Liver (tissue), 9 donors: Measurements from ENCODE around the gene MTM1. TPM values are rescaled to one million over a fixed set of nuclear protein-coding genes. Genes with fewer than 3 reads are reported as not detected.

Experiments
- DNase-seq: peaks from one replicate; pipeline ENCODE4 v3.0.0-alpha.2; 2017; ENCODE audit warnings: low spot score
- H3K27ac ChIP-seq, 2 donors: one replicate each; pipeline ENCODE4 v1.7.0; 2013; ENCODE audit warnings: inconsistent platforms in 2 of 2, low read length in 2 of 2, control low read depth in 1 of 2, low read depth in 1 of 2, mild to moderate bottlenecking in 1 of 2
- H3K27me3 ChIP-seq, 4 donors: one replicate each; pipeline versions ENCODE4 v1.6.1 to v1.7.0; 2013; ENCODE audit warnings: low read length in 3 of 4, inconsistent platforms in 1 of 4, mild to moderate bottlenecking in 1 of 4, moderate library complexity in 1 of 4; ENCODE audit not compliant: control insufficient read depth in 4 of 4, insufficient read depth in 4 of 4
- H3K36me3 ChIP-seq, 4 donors: one replicate each; pipeline versions ENCODE4 v1.6.1 to v1.7.0; 2013; ENCODE audit warnings: low read length in 3 of 4, mild to moderate bottlenecking in 3 of 4, low read depth in 1 of 4, moderate library complexity in 1 of 4; ENCODE audit not compliant: control insufficient read depth in 4 of 4, insufficient read depth in 3 of 4
- H3K4me1 ChIP-seq, 4 donors: one replicate each; pipeline versions ENCODE4 v1.6.1 to v1.7.0; 2013; ENCODE audit warnings: low read length in 3 of 4, mild to moderate bottlenecking in 3 of 4, moderate library complexity in 1 of 4; ENCODE audit not compliant: control insufficient read depth in 4 of 4, insufficient read depth in 4 of 4
- H3K4me3 ChIP-seq, 3 donors: one replicate each; pipeline versions ENCODE4 v1.6.1 to v1.7.0; 2013; ENCODE audit warnings: low read length in 3 of 3, control low read depth in 1 of 3, low read depth in 1 of 3, mild to moderate bottlenecking in 1 of 3
- H3K9ac ChIP-seq, 2 donors: one replicate each; pipeline ENCODE4 v1.7.0; 2013; ENCODE audit warnings: low read length in 2 of 2, mild to moderate bottlenecking in 2 of 2, moderate library complexity in 2 of 2, control low read depth in 1 of 2, low read depth in 1 of 2
- H3K9me3 ChIP-seq, 4 donors: one replicate each; pipeline versions ENCODE4 v1.6.1 to v1.7.0; 2013; ENCODE audit warnings: low read length in 3 of 4; ENCODE audit not compliant: control insufficient read depth in 4 of 4
- ATF3 ChIP-seq: IDR thresholded peaks from 2 replicates; pipeline ENCODE4 v1.6.1; 2016; ENCODE audit warnings: antibody characterized with exemption
- CTCF ChIP-seq: fragments of 150-350 bp; IDR thresholded peaks from 2 replicates; pipeline ENCODE4 v1.5.1; 2017; ENCODE audit warnings: improper control_type of control experiment, low read depth, low read length; ENCODE audit not compliant: missing input control
- EGR1 ChIP-seq, 2 donors: IDR thresholded peaks; 2 replicates each; pipeline ENCODE4 v1.6.1; 2016 to 2018; ENCODE audit warnings: antibody characterized with exemption in 2 of 2, low read depth in 2 of 2
- FOXA1 ChIP-seq: IDR thresholded peaks from 2 replicates; pipeline ENCODE4 v1.6.1; 2016; ENCODE audit warnings: antibody characterized with exemption
- FOXA2 ChIP-seq: IDR thresholded peaks from 2 replicates; pipeline ENCODE4 v1.6.1; 2016; ENCODE audit warnings: antibody characterized with exemption
- GABPA ChIP-seq, 2 donors: IDR thresholded peaks in 1 of 2; conservative IDR thresholded peaks in 1 of 2; 2 replicates each; pipeline ENCODE4 v1.6.1; 2016; ENCODE audit warnings: antibody characterized with exemption in 2 of 2, mild to moderate bottlenecking in 1 of 2, moderate library complexity in 1 of 2
- HNF4A ChIP-seq, 2 donors: conservative IDR thresholded peaks; 2 replicates each; pipeline ENCODE4 v1.6.1; 2016; ENCODE audit warnings: antibody characterized with exemption in 2 of 2, mild to moderate bottlenecking in 2 of 2
- HNF4G ChIP-seq: IDR thresholded peaks from 2 replicates; pipeline ENCODE4 v1.6.1; 2016; ENCODE audit warnings: antibody characterized with exemption
- JUND ChIP-seq, 2 donors: IDR thresholded peaks; 2 replicates each; pipeline ENCODE4 v1.6.1; 2016; ENCODE audit warnings: antibody characterized with exemption in 2 of 2
- MAX ChIP-seq: IDR thresholded peaks from 2 replicates; pipeline ENCODE4 v1.6.1; 2016; ENCODE audit warnings: antibody characterized with exemption
- NR2F2 ChIP-seq: IDR thresholded peaks from 2 replicates; pipeline ENCODE4 v1.6.1; 2016; ENCODE audit warnings: antibody characterized with exemption
- RAD21 ChIP-seq, 2 donors: IDR thresholded peaks; 2 replicates each; pipeline ENCODE4 v1.6.1; 2016; ENCODE audit warnings: antibody characterized with exemption in 2 of 2, mild to moderate bottlenecking in 2 of 2
- REST ChIP-seq: IDR thresholded peaks from 2 replicates; pipeline ENCODE4 v1.6.1; 2016; ENCODE audit warnings: antibody characterized with exemption, mild to moderate bottlenecking
- RXRA ChIP-seq, 2 donors: IDR thresholded peaks; 2 replicates each; pipeline ENCODE4 v1.6.1; 2017 to 2018; ENCODE audit warnings: antibody characterized with exemption in 2 of 2, mild to moderate bottlenecking in 1 of 2
- SP1 ChIP-seq: IDR thresholded peaks from 2 replicates; pipeline ENCODE4 v1.6.1; 2018; ENCODE audit warnings: antibody characterized with exemption, mild to moderate bottlenecking
- TAF1 ChIP-seq: conservative IDR thresholded peaks from 2 replicates; pipeline ENCODE4 v1.6.1; 2016; ENCODE audit warnings: antibody characterized with exemption, mild to moderate bottlenecking
- YY1 ChIP-seq: IDR thresholded peaks from 2 replicates; pipeline ENCODE4 v1.6.1; 2016; ENCODE audit warnings: antibody characterized with exemption, mild to moderate bottlenecking
- ZBTB33 ChIP-seq: IDR thresholded peaks from 2 replicates; pipeline ENCODE4 v1.6.1; 2016; ENCODE audit warnings: antibody characterized with exemption
- WGBS: extraction: QIAGEN DNeasy Blood & Tissue Kit; methylation state at CpG from one replicate; pipeline ENCODE4 v1.1.7; 2013; 5-methylcytosine and 5-hydroxymethylcytosine counted together
- polyA plus RNA-seq, 2 donors: library from polyadenylated mRNA; stranded (reverse) in 1 of 2; unstranded in 1 of 2; fragments of 200-250 nt in 1 of 2; fragments of >200 nt in 1 of 2; fragmentation: Nextera tagmentation in 1 of 2; extraction: Ambion mirVana in 1 of 2; gene quantifications; one replicate each; pipeline versions ENCODE4 v1.2.1 to v1.2.3, GENCODE V29; 2013 to 2015
- total RNA-seq, 2 donors: library from RNA; depleted of rRNA; stranded (reverse); fragments of >200 nt; gene quantifications; one replicate each; pipeline ENCODE4 v1.2.3, GENCODE V29; 2014
- donor health status: healthy.
- donor health status: healthy.
- donor health status: healthy.
- donor health status: healthy.
- donor health status: healthy.

MTM1 gene
- total and polyA plus RNA-seq, 4 donors, result 5.9 to 21.2 (median 11.4) TPM

DNA sequence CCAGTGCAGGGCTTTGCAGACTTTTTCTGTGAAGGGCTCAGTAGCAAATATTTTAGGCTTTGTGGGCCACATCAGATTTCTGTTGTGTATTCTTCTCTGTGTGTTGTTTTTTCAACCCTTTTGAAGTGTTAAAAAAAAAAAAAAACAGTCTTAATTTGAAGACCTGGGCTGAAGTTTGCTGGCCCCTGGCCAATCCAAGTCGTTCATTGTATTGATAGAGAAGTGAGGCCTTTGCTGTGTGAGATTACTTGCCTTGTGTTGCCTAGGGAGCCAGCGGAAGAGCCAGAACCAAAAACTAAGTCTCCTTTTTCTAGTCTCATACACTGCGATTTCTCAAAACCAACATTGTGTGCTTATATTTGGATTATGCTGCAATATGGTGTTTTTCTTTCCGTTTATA is 46.9 kb downstream of the MTM1 start (continued):
- no peak for TF ChIP-seq ZBTB33
- TF ChIP-seq MAX, result no peak
- no peak for TF ChIP-seq NR2F2

DNA sequence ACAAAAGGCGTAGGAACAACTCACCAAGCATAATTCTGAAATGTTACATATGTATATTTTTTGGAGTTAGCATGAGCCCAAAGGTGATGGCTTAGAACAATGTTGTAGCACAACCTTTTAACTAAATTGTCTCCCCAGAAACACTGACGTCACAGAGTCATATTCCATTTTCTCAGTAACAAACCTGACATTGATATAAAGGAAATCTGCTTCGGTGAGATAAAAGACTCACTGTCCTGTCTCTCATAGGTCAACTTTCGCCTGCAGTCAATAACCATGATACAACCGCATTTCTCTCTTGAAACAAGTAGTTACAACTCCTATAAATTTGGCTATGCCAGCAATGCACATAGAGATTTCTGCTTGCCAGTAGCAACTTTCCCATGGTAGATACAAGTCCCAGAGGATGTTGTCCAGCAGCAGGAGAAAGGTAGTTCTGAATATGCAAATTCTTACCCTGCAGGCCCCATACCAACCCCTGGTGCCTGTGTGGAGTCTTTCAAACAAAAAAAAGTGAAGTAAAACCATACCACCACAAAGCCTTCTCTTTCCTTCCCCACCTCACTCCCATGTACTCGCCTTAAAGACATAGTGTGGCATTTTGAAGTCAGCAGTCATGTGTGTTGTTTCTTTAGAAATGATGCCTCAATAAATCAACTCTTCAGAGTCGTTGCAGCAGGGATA is 47.9 kb downstream of the MTM1 start:
- peaks cover 0 to 20% (median 11%) of the 10 kb centered on the region in 4 donors for H3K36me3 ChIP-seq
- no peak overlapping the region for H3K9ac ChIP-seq
- H3K27me3 ChIP-seq, result no peaks in the 10 kb centered on the region
- H3K27ac ChIP-seq, result no peak overlapping the region
- no peak for DNase-seq
- no peaks in the 10 kb centered on the region for H3K9me3 ChIP-seq
- TF ChIP-seq RXRA (IDR thresholded peaks at IDR 0.05) (no peak), JUND (IDR thresholded peaks at IDR 0.05) (no peak), MAX (no peak), HNF4G (no peak), SP1 (no peak), HNF4A (conservative IDR thresholded peaks at IDR 0.05) (no peak), YY1 (no peak), FOXA1 (no peak), GABPA (IDR thresholded peaks at IDR 0.05 in 1 of 2, conservative IDR thresholded peaks at IDR 0.05 in 1 of 2) (no peak), ATF3 (no peak), NR2F2 (no peak), FOXA2 (no peak), CTCF (no peak), ZBTB33 (no peak)
- H3K4me1 ChIP-seq, result no peaks in the 10 kb centered on the region
- H3K4me3 ChIP-seq, result no peak overlapping the region
- WGBS, result 91% methylated on average over 7 of the region's 7 CpGs

DNA sequence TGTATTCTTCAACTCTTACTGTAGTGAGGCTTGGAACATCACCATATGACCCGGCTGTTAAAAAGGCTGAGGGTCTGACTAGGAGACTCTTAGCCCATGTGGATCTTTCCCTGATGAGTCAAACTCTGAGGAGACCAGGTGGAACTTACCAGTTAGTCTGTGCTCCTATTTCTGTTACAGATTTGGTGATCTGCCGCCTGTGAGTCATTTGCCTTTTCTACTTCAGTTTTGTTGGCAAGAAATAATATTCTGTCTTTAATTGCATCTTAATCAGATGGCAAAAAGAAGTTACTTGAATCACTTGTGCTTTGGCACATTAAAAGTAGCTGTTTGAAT is 48.4 kb downstream of the MTM1 start:
- no peak for DNase-seq
- H3K27ac ChIP-seq, result no peak overlapping the region
- H3K4me1 ChIP-seq, result no peaks in the 10 kb centered on the region
- no peaks in the 10 kb centered on the region for H3K27me3 ChIP-seq
- no peak overlapping the region for H3K9ac ChIP-seq
- no peak overlapping the region for H3K4me3 ChIP-seq
- 96% methylated on average over 2 of the region's 2 CpGs for WGBS
- H3K36me3 ChIP-seq, result peaks cover 0 to 25% (median 14%) of the 10 kb centered on the region in 4 donors
- H3K9me3 ChIP-seq, result no peaks in the 10 kb centered on the region
- TF ChIP-seq RXRA (IDR thresholded peaks at IDR 0.05) (no peak), TAF1 (no peak), FOXA1 (no peak), REST (no peak), EGR1 (IDR thresholded peaks at IDR 0.05; ENCODE audit: low read depth in 2 of 2) (no peak), GABPA (IDR thresholded peaks at IDR 0.05 in 1 of 2, conservative IDR thresholded peaks at IDR 0.05 in 1 of 2) (no peak), RAD21 (IDR thresholded peaks at IDR 0.05) (no peak), ATF3 (no peak)
